ENCODE results near the gene RASAL1.

The RASAL1 gene

GRCh38 chr12:113055594-113056380 lies 79.8 kb downstream of the RASAL1 start:
- DNase-seq (ENCODE audit: low read depth), result no peak

GRCh38 chr12:113054948-113055486 lies 80.5 kb downstream of the RASAL1 start:
- DNase-seq (ENCODE audit: low read depth), result no peak

GRCh38 chr12:113052326-113052725 lies 83.2 kb downstream of the RASAL1 start:
- DNase-seq (ENCODE audit: low read depth), result no peak

GRCh38 chr12:113051759-113052158 lies 83.8 kb downstream of the RASAL1 start:
- no peak for DNase-seq (ENCODE audit: low read depth)

- no peak for DNase-seq (ENCODE audit: low read depth)
Measured at GRCh38 chr12:113050795-113051194, 84.8 kb downstream of the RASAL1 start.

GRCh38 chr12:113049976-113050742 lies 85.4 kb downstream of the RASAL1 start:
- DNase-seq (ENCODE audit: low read depth), result no peak

Data from iris pigment epithelial cell (primary cell).